ENCODE data around the gene DAW1.
"Not testable (repeated sequence)": the region's sequence is repeated elsewhere in the genome, so short reads cannot be mapped to it uniquely, and the experiment has no call there.

DAW1 gene, protein sequence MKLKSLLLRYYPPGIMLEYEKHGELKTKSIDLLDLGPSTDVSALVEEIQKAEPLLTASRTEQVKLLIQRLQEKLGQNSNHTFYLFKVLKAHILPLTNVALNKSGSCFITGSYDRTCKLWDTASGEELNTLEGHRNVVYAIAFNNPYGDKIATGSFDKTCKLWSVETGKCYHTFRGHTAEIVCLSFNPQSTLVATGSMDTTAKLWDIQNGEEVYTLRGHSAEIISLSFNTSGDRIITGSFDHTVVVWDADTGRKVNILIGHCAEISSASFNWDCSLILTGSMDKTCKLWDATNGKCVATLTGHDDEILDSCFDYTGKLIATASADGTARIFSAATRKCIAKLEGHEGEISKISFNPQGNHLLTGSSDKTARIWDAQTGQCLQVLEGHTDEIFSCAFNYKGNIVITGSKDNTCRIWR

DNA sequence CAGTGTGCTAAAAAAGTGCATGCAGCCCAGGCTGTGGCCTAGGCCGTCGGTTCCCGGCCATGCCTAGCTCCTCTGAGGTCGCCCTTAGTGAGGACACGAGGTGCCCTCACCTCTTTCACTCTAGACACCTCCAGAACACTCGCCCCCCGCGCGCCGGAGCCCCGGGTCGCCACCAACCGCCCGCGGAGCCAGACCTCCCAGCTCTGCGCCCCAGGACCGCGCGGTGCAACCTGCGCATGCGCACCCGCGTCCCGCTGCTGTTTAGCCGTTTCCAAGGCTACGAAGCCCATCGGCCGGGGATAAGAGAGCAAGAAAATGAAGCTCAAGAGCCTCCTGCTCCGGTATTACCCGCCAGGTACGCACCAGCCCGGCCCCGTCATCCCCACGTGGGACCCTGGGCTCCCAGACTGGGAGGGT is at the start of gene DAW1:
TSS of gene DAW1 (plus strand) at position 257 of the 417 bp plus-strand sequence. CDS start at position 316, 59 bp downstream.
- no peak for DNase-seq

DNA sequence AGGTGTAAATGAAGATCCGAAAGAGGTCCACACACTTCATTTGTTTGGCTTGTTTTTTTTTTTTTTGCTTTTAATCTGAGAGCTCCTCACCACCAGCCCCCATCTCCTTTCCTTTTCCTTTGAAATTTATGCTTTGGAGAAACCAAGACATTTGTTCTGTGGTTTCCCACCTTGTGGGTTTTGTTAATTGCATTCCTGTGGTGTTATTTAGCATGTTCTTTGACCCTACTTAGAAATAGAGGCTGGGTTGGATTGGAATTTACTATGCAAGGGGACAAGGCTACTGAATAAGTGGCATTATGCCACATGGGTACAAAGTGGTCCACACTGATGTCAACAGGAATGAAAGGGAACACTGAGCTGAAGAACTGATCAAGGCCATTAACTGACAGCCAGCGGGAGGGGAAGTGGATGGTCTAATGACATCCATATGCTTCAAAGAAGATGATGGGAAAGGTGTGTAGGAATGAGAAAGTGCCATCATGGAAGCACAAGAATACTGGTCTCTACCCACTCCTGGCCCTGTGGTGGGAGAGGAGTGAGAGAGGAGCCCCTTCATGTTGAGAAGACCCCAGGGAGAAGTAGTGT is 48.9 kb upstream of the DAW1 start:
- no peak for DNase-seq

DNA sequence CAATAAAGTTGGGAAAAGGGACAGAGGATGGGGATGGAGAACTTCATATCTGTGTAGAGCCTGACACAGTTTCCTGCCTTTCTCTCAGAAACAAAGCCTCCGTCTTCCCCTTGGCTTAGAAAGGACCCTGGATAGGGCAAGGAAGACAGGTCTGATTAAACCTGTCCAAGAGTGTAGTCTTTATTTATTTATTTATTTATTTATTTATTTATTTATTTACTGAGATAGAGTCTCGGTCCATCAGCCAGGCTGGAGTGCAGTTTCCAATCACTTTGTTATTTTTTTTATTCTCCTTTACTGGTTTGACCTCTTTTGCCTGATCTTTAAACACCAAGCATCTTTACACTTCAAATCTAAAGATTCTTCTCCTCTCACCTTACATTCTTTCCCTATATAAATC is 47.5 kb upstream of the DAW1 start:
- DNase-seq = no peak

DNA sequence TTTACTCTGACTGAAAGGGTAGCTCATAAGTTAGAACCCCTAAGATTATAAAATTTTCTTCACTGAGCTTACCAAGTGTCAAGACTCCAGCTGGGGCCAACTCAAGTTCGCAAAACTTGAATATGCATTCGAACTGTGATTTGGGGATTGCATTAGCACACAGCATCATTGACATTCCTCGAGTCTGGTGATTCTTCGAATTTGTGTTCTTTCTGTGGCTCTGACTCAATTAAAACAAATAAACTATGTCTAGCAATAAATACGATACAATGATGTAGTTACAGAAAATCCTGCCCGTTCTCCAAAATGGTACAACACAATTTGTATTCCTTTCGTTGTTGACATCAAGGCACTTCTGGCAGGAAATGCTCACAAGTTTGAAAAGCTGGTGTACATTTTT is 46.7 kb upstream of the DAW1 start:
- no peak for DNase-seq

DNA sequence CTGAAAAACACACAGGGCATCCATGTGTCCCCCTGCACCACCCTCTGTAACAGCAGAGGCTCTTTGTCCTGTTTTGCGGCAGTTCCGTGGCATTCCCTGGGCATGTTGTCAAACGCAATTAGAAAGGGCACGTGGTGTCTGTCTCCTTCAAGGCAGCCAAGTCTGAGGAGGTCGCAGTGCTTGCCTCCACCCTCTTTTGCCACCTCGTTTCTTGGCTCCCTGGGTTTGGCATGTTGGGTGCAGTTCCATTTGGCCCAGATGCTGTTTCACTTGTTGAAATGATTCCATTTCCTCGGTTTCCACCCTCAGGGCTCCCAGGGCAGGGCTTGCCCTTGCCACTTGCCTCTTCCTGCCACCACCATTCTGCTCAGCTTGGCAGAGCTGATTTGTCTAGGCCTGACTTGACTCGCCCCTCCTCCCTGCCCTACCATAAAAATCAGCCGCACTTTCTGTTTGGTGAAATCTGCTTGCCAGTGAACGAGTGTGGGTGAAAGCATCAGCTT is 45.4 kb upstream of the DAW1 start:
- DNase-seq = no peak

DNA sequence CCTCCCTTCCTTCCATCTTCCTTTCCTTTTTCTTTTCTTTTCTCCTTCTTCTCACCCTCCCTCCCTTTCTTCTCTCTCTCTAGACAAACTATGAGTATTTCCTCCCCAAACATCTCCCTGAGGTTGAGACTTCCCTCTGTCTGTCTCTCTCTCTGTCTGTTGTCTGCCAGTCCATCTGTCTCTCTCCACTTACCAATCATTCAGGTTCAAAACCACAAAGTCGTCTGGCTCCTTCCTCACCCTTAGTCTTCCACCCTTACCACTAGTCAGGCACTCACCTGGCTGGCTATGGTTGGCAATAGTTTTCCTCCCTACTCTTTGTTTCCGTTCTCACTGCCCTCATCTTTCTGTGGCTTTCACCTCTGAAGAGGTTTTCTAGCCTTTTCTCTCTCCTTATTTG is 44.9 kb upstream of the DAW1 start:
- no peak for DNase-seq

DNA sequence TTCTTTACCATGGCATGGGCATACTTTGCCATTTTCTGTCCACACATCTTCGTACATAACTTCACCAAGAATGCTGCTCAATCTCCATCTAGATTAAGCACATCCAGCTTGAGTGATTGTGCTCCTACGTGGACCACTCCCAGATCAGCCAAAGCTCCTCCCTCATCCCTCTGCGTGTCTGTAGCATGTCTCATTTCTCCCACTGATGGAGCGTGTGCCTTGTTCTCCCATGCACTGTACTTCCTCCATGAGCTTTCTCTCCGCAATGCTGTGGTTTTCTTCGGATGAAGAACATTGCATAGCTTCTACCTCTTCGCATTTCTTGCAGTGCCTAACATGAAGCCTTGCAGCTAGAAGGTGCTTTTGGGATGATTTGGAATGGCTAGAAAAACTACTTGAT is 44.3 kb upstream of the DAW1 start:
- no peak for DNase-seq

DNA sequence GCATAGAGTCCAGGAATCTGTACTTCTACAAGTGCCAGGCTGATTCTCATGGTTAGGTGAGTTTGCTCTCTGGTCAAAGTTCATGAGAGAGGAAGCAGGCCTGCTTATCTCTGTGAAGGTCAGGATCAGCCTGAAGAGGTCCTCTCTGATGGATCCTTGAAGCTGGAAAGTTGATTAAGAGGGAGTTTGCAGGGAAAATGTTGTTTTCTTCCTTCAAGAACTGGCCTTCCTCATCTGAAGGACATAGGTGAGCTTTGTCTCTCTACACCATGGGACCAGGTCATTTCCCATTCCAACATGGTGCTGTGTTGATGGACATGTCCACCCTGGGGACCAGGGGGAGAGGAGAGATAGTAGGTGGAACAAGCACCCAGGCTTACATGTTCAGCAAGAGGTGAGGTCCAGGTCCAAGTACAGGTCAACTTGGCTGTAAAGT is 42.9 kb upstream of the DAW1 start:
- no peak for DNase-seq

DNA sequence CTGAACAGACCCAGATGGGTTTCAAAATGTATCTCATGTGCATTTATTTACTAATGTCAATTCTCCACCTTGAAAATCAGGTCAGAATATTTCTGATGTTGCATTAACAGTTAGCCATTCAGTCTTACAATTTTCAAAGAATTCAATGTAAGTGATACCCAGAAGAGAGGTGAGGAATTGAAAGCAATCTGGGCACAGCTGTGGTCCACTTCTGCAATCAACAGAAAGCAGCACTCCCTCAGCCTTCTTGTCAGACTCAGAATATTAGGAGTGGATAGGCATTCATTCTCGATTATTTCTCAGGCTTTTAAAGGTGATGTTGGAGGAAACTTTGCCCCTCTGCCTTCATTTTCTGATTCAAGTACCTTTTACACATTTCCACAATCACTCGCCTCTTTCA is 42.1 kb upstream of the DAW1 start:
- no peak for DNase-seq

DNA sequence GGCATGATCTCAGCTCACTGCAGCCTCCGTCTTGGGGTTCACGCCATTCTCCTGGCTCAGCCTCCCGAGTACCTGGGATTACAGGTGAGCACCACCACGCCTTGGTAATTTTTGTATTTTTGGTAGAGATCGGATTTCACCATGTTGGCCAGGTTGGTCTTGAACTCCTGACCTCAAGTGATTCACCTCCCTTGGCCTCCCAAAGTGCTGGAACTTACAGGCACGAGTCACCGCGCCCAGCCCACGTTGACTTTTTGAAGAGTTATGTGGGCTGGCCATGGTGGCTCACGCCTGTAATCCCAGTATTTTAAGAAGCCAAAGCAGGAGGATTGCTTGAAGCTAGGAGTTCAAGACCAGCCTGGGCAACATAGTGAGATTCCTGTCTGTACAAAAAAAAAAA is 37.0 kb upstream of the DAW1 start:
- no peak for DNase-seq

DNA sequence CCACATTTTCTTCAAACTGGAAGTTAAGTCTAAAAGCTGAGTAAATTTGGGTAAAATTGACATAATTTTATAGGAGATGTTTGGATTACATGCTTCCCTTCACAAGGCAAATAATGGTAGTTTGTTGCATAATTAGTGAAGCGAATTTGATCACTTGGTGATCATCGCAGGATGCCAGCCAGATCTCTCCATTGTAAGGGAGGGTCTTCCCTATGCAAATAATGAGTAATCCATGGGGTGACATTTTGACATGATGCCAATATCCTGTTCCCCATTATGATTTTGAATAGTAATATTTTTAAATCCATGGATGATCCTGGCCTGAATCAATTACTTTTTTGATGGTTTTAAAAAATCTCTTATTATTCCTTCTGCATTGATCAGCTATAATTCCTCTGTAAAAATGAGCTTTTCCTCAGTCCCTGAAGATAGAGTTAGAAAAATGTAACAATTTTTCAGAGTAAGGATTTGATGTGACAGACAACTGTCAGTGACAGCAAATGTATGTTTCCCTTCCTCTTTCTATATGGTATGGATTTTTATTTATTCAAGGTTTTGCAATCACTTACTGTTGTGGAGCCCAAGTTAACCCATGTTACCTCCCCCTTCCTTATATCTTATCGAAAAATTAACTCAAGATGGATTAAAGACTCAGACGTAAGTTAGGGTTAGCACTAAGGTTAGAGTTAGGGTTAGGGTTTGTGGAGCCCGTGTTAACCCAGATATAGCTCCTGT is 36.3 kb upstream of the DAW1 start:
- no peak for DNase-seq

DNA sequence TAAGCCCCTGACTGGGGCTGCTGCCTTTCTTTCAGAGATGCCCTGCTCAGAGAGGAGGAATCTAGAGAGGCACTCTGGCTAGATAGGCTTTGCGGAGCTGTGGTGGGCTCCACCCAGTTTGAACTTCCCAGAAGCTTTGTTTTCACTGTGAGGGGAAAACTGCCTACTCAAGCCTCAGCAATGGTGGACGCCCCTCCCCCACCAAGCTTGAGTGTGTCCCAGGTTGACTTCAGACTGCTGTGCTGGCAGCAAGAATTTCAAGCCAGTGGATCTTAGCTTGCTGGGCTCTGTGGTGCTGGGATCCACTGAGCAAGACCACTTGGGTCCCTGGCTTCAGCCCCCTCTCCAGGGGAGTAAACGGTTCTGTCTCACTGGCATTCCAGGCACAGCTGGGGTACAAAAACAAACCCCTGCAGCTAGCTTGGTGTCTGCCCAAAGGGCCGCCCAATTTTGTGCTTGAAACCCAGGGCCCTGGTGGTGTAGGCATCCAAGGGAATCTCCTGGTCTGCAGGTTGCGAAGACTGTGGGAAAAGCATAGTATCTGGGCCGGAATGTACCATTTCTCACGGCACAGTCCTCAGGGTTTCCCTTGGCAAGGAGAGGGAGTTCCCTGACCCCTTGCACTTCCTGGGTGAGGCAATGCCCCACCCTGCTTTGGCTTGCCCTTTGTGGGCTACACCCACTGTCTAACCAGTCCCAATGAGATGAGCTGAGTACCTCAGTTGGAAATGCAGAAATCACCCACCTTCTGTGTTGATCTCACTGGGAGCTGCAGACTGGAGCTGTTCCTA is 31.9 kb upstream of the DAW1 start:
- not testable (repeated sequence) for DNase-seq

DNA sequence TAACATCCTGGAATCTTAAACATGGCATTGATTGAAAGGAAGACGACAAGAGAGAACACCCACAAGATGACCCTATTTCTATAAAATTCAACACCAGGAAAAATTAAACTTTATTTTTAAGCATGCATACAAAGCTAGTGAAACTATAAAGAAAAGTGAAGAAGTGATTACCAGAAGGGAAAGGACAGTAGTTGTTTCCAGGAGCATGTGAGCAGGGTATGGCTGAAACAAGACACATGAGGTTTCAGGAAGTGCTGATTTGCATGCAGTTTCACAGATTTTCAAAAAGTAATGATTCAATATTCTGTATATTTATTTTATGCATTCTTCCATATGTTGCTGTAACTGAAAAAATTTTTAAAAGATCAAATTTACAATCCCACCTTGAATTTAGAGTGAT is 24.6 kb upstream of the DAW1 start:
- DNase-seq = no peak

DNA sequence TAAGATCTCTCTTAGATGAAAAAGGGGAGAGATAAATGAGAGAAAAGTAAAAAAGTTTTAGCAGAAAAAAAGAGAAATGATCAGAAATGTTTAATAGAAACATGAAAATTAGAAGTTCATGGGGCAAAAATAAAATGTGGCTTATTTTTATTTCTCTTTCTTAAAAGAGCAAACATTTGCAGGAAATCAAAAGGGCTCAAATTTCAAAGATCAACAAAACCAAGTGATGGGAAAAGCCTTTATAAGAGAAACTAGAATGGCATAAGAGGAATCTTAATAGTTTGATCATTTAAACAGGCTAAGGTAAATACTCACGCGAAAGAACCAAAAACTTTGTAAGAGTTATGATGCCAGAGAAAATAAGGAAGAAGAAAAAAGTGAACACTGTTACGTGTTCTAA is 23.3 kb upstream of the DAW1 start:
- DNase-seq = no peak

DNA sequence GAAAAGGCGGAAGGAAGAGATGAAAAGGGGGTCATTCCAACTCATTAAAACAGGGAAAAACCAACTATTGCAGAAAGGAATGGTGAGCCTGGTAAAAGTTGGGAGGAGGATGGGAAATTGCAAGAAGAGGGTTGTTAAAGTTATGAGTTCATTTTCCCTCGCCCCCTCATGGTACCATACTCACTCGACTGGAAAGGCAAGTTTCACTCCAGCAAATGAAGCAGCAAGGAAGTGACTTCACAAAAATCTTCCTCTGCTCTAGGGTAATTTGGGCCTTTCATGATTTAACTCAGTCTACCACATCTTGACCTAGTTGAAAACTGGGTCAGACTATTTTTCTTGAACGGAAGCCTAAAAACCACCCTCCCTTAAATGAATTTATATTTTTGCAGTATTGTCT is 22.8 kb upstream of the DAW1 start:
- DNase-seq = no peak

DNA sequence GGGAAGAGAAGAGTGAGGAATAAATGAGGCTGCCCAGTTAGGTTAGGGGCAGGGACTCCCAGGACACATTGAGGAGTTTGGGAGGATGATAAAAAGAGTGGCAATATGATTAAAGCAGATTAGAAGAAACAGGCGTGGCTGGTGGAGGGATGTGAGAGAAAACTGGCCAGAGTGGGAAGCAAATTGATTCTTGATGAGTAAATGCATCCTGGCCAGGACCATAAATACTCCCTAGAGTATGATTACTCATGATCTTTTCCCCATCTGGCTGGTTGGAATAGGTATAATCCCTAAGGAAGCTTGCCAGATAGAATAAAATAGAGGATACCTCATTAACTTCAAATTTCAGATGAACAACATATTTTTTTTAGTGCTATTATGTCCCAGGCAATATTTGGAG is 21.5 kb upstream of the DAW1 start:
- no peak for DNase-seq

DNA sequence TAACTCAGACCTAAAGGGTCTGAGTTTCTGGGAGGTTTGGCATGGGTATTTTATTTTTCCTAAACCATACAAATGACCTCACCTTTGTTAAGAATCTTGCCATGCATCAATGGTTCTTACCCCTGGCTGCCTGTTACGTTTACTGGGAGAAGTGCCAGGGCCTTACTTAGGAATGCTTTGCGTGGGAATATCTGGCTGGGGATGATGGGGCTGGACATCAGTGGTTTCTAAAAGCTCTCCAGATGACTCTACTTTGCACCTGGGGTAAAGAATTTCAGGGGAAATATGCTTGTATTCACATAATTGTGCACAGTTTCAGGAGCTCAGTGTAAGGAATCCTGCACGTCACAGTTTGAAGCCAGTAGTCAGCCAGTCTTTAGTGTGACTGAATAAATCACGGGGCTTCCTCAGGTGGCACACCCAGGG is 18.2 kb upstream of the DAW1 start:
- DNase-seq = no peak

DNA sequence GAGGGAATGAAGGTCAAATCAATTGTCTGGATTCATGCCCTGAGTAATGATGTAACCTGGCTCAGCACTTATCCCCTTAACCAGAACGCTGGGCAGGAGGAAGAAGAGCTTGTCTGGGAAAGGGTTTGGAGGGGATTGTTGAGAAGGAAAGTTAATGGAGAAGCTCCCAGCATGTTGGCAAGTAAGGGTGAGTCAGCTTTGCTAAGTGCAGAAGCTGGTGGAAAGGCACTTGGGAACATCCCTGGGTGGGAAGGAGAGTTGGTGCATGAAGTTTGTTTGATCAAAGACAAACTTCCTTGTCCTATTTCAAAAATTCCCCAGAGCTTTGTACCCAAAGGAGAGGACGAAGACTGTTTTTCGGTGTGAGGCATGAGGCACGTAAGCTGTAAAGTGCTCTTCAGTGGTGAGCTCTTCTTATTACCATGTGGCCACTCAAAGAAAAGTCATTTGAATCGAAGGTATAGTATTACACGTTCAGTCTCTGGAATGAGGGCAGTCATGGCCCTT is 17.6 kb upstream of the DAW1 start:
- no peak for DNase-seq

DNA sequence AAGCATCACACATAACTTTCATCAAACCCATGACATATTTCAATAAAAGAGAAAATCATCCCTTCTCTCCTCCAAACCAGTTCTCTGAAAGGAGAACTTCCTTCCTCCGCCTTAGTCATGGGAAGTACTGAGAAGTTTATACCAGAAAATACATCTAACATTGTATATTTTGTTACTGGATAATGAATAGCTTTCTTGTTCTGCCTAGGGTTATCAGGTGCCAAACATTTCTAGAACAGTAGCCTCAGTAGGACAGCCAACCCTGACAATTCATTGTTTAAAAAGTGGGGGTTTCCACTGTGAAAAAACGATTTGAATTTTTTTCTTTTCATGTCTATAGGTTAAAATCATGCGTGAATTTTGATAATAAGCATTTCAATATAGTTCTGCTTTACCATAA is 16.0 kb upstream of the DAW1 start:
- DNase-seq = no peak

DNA sequence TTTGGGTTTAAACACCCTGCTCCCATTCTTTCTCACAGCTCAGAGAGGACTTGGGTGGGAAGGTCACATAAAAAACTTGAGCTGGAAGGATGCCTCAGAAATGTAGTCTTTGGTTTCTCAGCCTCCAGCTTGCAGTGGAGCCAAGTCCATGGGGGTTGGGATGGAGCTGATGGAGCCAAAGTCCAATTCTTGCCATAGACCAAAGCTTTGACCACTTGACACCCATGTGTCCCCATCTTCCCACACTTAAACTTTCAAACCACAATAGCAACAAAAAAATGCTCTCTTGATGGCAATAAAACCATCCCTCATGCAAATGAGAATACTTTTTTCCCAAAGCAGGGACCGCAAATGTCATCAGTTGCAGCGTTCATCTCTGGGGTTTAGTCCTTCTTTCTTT is 14.7 kb upstream of the DAW1 start:
- DNase-seq = no peak

DNA sequence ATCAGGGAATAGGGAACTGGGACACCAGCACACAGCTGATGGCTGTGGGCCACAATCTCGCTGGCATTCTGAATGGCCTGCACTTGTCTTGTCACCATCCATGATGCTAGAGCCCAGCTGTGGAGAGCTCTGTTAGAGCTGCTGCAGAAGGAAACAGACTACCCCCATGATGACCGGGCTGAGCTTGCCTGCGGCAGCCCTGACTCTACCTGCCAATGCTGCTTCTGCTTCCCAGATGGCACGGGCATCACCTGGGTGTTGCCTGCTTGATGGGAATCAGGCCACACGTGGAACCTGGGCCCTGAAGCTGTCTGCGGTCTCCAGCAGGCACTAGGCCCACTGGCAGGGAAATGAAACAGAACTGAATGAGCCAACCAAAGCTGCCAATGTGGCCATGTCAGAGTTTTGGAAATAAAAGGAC is 11.2 kb upstream of the DAW1 start:
- DNase-seq = no peak

DNA sequence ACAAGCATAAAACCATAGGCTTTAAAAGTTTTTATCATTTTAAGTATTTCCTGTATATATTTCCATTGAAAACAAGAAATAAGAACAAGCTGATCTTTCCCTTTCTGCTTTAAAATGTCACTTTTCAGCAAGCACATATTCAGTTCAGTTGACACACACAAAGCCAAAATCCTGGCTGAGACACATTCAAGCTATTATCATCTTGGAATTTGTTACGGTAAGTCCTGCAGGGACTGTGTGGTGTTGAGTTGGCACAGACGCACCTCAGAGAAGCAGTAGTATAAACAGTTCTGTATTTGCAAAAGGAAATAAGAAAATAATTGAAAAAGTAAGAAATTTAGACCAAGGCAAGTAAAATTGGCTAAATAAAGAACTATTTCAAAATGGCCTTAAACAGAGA is 10.4 kb upstream of the DAW1 start:
- DNase-seq = no peak

Measured in AML-193 (cell line).